ENCODE measurements around the gene STX1B. TPM values are rescaled to one million over a fixed set of nuclear protein-coding genes. Genes with fewer than 3 reads are reported as not detected.
"Not testable (repeated sequence)": the region's sequence is repeated elsewhere in the genome, so short reads cannot be mapped to it uniquely, and the experiment has no call there.

Gene STX1B
- total and polyA plus RNA-seq, 5 donors from 2014 or later = 0.74 TPM; not detected in 4

DNA sequence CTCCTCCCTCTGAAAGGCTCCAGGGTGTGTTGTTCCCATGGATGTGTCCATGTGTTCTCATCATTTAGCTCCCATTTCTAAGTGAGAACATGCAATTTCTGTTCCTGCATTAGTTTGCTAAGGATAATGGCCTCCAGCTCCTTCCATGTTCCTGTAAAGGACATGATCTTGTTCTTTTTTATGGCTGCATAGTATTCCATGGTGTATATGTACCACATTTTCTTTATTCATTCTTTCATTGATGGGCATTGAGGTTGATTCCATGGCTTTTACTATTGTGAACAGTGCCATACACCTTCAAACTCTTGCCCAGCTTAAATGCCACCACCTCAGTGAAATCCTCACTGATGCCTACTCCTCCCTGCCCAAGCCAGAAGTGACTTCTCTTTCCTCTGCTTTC is 66.1 kb downstream of the STX1B start:
- H3K4me1 ChIP-seq (ENCODE audit: control insufficient read depth, insufficient read depth, low read length, poor library complexity, severe bottlenecking) = peaks cover 18% of the 10 kb centered on the region
- Mint-ChIP-seq H3K4me3 (no peak overlapping the region), H3K9me3 (no peaks in the 10 kb centered on the region), H3K4me1 (peaks cover 0 to 25% (median 0%) of the 10 kb centered on the region in 4 donors), H3K27me3 (no peaks in the 10 kb centered on the region), H3K36me3 (peaks cover 8% of the 10 kb centered on the region), H3K27ac (peak overlapping the region in 1 of 3 donors; percentile 15)
- H3K9me3 ChIP-seq (ENCODE audit: control insufficient read depth in 2 of 2, low read length in 2 of 2) = no peaks in the 10 kb centered on the region
- no peak overlapping the region for H3K4me3 ChIP-seq (ENCODE audit: low read depth, low read length)
- H3K27ac ChIP-seq (ENCODE audit: insufficient read depth, low read length, poor library complexity, severe bottlenecking) = no peak overlapping the region
- no peak for ATAC-seq (ENCODE audit: low read depth in 2 of 2)
- H3K27me3 ChIP-seq (ENCODE audit: control insufficient read depth, insufficient read depth, low read length) = no peaks in the 10 kb centered on the region
- no peak for DNase-seq
- peaks cover 3% of the 10 kb centered on the region for H3K36me3 ChIP-seq (ENCODE audit: control insufficient read depth, insufficient read depth, low read length)

DNA sequence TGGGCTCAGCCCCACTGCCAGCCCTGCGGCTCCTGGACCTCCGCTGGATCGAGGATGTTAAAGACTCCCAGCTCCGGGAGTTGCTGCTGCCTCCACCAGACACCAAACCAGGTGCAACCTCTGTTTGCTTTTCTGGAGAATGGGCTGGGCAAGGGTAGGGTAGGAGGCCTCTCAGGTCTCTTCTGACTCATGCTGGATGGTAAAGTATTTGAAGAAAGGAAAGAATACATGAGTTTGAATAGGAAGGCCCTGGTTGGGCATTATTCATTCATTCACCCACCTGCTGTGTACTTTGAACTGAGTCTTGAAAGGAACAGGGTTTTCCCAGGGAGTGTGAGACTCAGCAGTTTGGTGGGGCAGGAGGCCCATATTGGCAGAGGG is 68.0 kb downstream of the STX1B start:
- ATAC-seq (ENCODE audit: low read depth in 2 of 2) (no peak), DNase-seq (no peak)
- Histone ChIP-seq H3K9me3 (ENCODE audit: control insufficient read depth in 2 of 2, low read length in 2 of 2) (no peaks in the 10 kb centered on the region), H3K4me1 (ENCODE audit: control insufficient read depth, insufficient read depth, low read length, poor library complexity, severe bottlenecking) (peaks cover 8% of the 10 kb centered on the region), H3K4me3 (ENCODE audit: low read depth, low read length) (no peak overlapping the region), H3K27ac (ENCODE audit: insufficient read depth, low read length, poor library complexity, severe bottlenecking) (peak overlapping the region; percentile 41), H3K36me3 (ENCODE audit: control insufficient read depth, insufficient read depth, low read length) (peaks cover 3% of the 10 kb centered on the region), H3K27me3 (ENCODE audit: control insufficient read depth, insufficient read depth, low read length) (no peaks in the 10 kb centered on the region)
- peak overlapping the region in 1 of 3 donors; percentile 26 for H3K27ac Mint-ChIP-seq
- peaks cover 0 to 22% (median 3%) of the 10 kb centered on the region in 4 donors for H3K4me1 Mint-ChIP-seq
- H3K4me3 Mint-ChIP-seq = peak overlapping the region in 1 of 4 donors; percentile 10
- no peaks in the 10 kb centered on the region for H3K27me3 Mint-ChIP-seq
- H3K9me3 Mint-ChIP-seq = no peaks in the 10 kb centered on the region
- peaks cover 8% of the 10 kb centered on the region for H3K36me3 Mint-ChIP-seq

DNA sequence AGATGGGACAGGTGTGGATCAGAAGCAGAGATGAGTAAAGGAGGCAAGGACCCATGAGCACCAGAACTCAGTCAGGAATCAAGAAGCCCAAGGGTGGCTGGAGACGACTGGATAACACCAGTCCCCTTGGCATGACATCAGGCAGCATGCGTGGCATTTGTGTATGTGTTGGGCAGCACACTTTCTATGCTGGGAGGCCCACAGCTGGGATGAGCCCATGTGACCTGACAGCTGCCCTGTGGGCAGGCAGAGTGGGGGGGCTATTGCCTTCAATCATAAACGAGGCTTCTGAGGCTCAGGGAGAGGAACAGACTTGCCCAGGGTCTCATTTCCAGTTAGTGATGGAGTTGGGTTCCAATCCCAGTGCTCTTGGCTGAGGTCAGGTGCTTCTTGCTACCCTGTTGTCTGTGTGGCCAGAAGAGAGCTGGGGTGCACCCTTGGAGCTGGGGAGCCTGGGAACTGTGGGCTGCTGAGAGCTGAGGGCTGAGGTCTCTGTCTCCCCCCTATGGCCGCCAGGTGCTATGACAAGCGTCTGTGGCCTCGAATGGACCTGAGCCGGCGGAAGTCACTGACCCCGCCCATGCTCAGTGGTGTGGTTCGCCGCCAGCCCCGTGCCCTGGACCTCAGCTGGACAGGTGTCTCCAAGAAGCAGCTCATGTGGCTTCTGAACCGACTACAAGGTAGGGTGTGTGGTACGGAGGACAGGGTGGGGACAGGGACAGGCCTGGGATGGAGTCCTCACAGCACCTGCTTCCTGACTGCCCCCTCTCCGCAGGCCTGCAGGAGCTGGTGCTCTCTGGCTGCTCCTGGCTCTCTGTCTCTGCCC is 68.6 kb downstream of the STX1B start:
- Mint-ChIP-seq H3K4me1 (peaks cover 0 to 22% (median 4%) of the 10 kb centered on the region in 4 donors), H3K9me3 (no peaks in the 10 kb centered on the region), H3K36me3 (peaks cover 8% of the 10 kb centered on the region), H3K4me3 (peak overlapping the region in 1 of 4 donors; percentile 36), H3K27ac (peak overlapping the region in 1 of 3 donors; percentile 69), H3K27me3 (no peaks in the 10 kb centered on the region)
- DNase-seq = peak; percentile 54 to 83 (median 60)
- Histone ChIP-seq H3K9me3 (ENCODE audit: control insufficient read depth in 2 of 2, low read length in 2 of 2) (no peaks in the 10 kb centered on the region), H3K4me3 (ENCODE audit: low read depth, low read length) (no peak overlapping the region), H3K27ac (ENCODE audit: insufficient read depth, low read length, poor library complexity, severe bottlenecking) (peak overlapping the region; percentile 41), H3K4me1 (ENCODE audit: control insufficient read depth, insufficient read depth, low read length, poor library complexity, severe bottlenecking) (peaks cover 8% of the 10 kb centered on the region), H3K27me3 (ENCODE audit: control insufficient read depth, insufficient read depth, low read length) (no peaks in the 10 kb centered on the region), H3K36me3 (ENCODE audit: control insufficient read depth, insufficient read depth, low read length) (peaks cover 3% of the 10 kb centered on the region)
- peak; percentile 88 for ATAC-seq (ENCODE audit: low read depth in 2 of 2)

DNA sequence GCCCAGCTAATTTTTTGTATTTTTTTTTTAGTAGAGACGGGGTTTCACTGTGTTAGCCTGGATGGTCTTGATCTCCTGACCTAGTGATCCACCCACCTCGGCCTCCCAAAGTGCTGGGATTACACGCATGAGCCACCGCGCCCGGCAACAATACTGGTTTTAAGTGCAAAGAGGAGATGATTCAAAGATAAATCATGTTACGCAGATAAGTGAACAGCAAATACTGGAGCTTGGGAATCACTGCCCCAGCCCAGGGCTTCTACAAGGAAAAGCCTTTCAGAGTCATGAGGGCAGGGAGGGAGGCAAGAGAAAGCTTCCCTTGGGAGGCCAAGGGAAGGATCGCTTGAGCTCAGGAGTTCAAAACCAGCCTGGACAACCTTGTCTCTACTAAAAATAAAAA is 70.9 kb downstream of the STX1B start:
- not testable (repeated sequence) for ATAC-seq (ENCODE audit: low read depth in 2 of 2); DNase-seq; H3K36me3 ChIP-seq (ENCODE audit: control insufficient read depth, insufficient read depth, low read length); H3K27me3 ChIP-seq (ENCODE audit: control insufficient read depth, insufficient read depth, low read length); H3K4me3 Mint-ChIP-seq; H3K27ac ChIP-seq (ENCODE audit: insufficient read depth, low read length, poor library complexity, severe bottlenecking); H3K9me3 ChIP-seq (ENCODE audit: control insufficient read depth in 2 of 2, low read length in 2 of 2); H3K4me1 ChIP-seq (ENCODE audit: control insufficient read depth, insufficient read depth, low read length, poor library complexity, severe bottlenecking); H3K27ac Mint-ChIP-seq; H3K4me3 ChIP-seq (ENCODE audit: low read depth, low read length); H3K36me3 Mint-ChIP-seq; H3K9me3 Mint-ChIP-seq; H3K27me3 Mint-ChIP-seq
- peaks cover 0 to 34% (median 9%) of the 10 kb centered on the region in 4 donors for H3K4me1 Mint-ChIP-seq

Other genes with a start within 250 kb of the STX1B start
- 1.8 TPM for gene CFAP119, start 248.6 kb downstream of the STX1B start, total RNA-seq
- gene CFAP119, start 248.6 kb downstream of the STX1B start, polyA plus RNA-seq = 1 to 10 TPM in 1 of 4 donors, under 1 TPM in 2, not detected in 1; 0.23 to 1.5 (median 0.59) TPM
- gene RNF40, start 248.3 kb downstream of the STX1B start, total RNA-seq = 66.2 TPM
- gene RNF40, start 248.3 kb downstream of the STX1B start, polyA plus RNA-seq = 10 to 100 TPM; 19.0 to 26.9 (median 22.9) TPM
- 0.49 TPM for gene ZNF629, start 223.4 kb downstream of the STX1B start, total RNA-seq
- under 1 TPM; 0.23 to 0.79 (median 0.39) TPM for gene ZNF629, start 223.4 kb downstream of the STX1B start, polyA plus RNA-seq
- 22.9 TPM for gene BCL7C, start 116.6 kb downstream of the STX1B start, total RNA-seq
- 10 to 100 TPM; 31.4 to 43.7 (median 41.2) TPM for gene BCL7C, start 116.6 kb downstream of the STX1B start, polyA plus RNA-seq
- 0.30 TPM for gene CTF1, start 114.0 kb downstream of the STX1B start, total RNA-seq
- gene CTF1, start 114.0 kb downstream of the STX1B start, polyA plus RNA-seq = not detected
- 13.0 TPM for gene FBXL19, start 87.1 kb downstream of the STX1B start, total RNA-seq
- under 1 TPM in 3 of 4 donors, not detected in 1; 0.14 to 0.21 (median 0.17) TPM for gene FBXL19, start 87.1 kb downstream of the STX1B start, polyA plus RNA-seq
- 7.7 TPM for gene ORAI3, start 61.6 kb downstream of the STX1B start, total RNA-seq
- gene ORAI3, start 61.6 kb downstream of the STX1B start, polyA plus RNA-seq = 10 to 100 TPM; 30.7 to 34.7 (median 31.7) TPM
- gene SETD1A, start 52.9 kb downstream of the STX1B start, total RNA-seq = 35.2 TPM
- 1 to 10 TPM in 1 of 4 donors, under 1 TPM in 3; 0.33 to 1.4 (median 0.63) TPM for gene SETD1A, start 52.9 kb downstream of the STX1B start, polyA plus RNA-seq
- gene HSD3B7, start 25.4 kb downstream of the STX1B start, total RNA-seq = not detected
- under 1 TPM in 2 of 4 donors, not detected in 2; 0.07 to 0.31 TPM for gene HSD3B7, start 25.4 kb downstream of the STX1B start, polyA plus RNA-seq
- gene STX4, start 22.9 kb upstream of the STX1B start, total RNA-seq = 80.7 TPM
- 10 to 100 TPM; 19.1 to 28.0 (median 25.0) TPM for gene STX4, start 22.9 kb upstream of the STX1B start, polyA plus RNA-seq
- 16.8 TPM for gene ZNF668, start 63.6 kb upstream of the STX1B start, total RNA-seq
- 10 to 100 TPM in 1 of 4 donors, 1 to 10 TPM in 3; 6.4 to 15.8 (median 7.6) TPM for gene ZNF668, start 63.6 kb upstream of the STX1B start, polyA plus RNA-seq
- gene ZNF646, start 63.8 kb upstream of the STX1B start, total RNA-seq = 23.4 TPM
- 1 to 10 TPM; 2.2 to 5.5 (median 3.4) TPM for gene ZNF646, start 63.8 kb upstream of the STX1B start, polyA plus RNA-seq
- gene PRSS53, start 78.3 kb upstream of the STX1B start, total RNA-seq = 8.2 TPM
- 1 to 10 TPM in 1 of 4 donors, under 1 TPM in 3; 0.41 to 1.7 (median 0.59) TPM for gene PRSS53, start 78.3 kb upstream of the STX1B start, polyA plus RNA-seq
- 38.1 TPM for gene VKORC1, start 84.2 kb upstream of the STX1B start, total RNA-seq
- 100 to 1,000 TPM in 3 of 4 donors, 10 to 100 TPM in 1; 97.8 to 113 (median 105) TPM for gene VKORC1, start 84.2 kb upstream of the STX1B start, polyA plus RNA-seq
- gene BCKDK, start 97.7 kb upstream of the STX1B start, total RNA-seq = 8.2 TPM
- gene BCKDK, start 97.7 kb upstream of the STX1B start, polyA plus RNA-seq = 10 to 100 TPM; 19.5 to 24.7 (median 23.5) TPM
- 103 TPM for gene KAT8, start 107.0 kb upstream of the STX1B start, total RNA-seq
- gene KAT8, start 107.0 kb upstream of the STX1B start, polyA plus RNA-seq = 10 to 100 TPM; 31.8 to 49.2 (median 44.4) TPM
- gene PRSS8, start 125.1 kb upstream of the STX1B start, total RNA-seq = not detected
- gene PRSS8, start 125.1 kb upstream of the STX1B start, polyA plus RNA-seq = not detected
- 0.39 TPM for gene PRSS36, start 139.4 kb upstream of the STX1B start, total RNA-seq
- gene PRSS36, start 139.4 kb upstream of the STX1B start, polyA plus RNA-seq = 1 to 10 TPM in 3 of 4 donors, under 1 TPM in 1; 0.46 to 1.4 (median 1.2) TPM
- gene FUS, start 169.5 kb upstream of the STX1B start, total RNA-seq = 918 TPM
- gene FUS, start 169.5 kb upstream of the STX1B start, polyA plus RNA-seq = 100 to 1,000 TPM; 119 to 147 (median 132) TPM
- 25.0 TPM for gene PYCARD, start 192.1 kb upstream of the STX1B start, total RNA-seq
- gene PYCARD, start 192.1 kb upstream of the STX1B start, polyA plus RNA-seq = 10 to 100 TPM; 50.6 to 82.9 (median 68.3) TPM
- gene TRIM72, start 203.5 kb upstream of the STX1B start, total RNA-seq = 0.20 TPM
- not detected for gene TRIM72, start 203.5 kb upstream of the STX1B start, polyA plus RNA-seq
- not detected for gene PYDC1, start 206.5 kb upstream of the STX1B start, total RNA-seq
- not detected for gene PYDC1, start 206.5 kb upstream of the STX1B start, polyA plus RNA-seq
- 13.1 TPM for gene ITGAM, start 249.3 kb upstream of the STX1B start, total RNA-seq
- gene ITGAM, start 249.3 kb upstream of the STX1B start, polyA plus RNA-seq = 1 to 10 TPM in 3 of 4 donors, under 1 TPM in 1; 0.71 to 4.8 (median 1.4) TPM